Measurements from ENCODE around the gene DAP. TPM values are rescaled to one million over a fixed set of nuclear protein-coding genes. Genes with fewer than 3 reads are reported as not detected.
A peak's percentile ranks its signal among the peaks of the same experiment; 100 is the strongest.

The DAP gene
- total RNA-seq, 4 donors from 2014 or later, result 2.4 to 11.7 (median 3.6) TPM

DNA sequence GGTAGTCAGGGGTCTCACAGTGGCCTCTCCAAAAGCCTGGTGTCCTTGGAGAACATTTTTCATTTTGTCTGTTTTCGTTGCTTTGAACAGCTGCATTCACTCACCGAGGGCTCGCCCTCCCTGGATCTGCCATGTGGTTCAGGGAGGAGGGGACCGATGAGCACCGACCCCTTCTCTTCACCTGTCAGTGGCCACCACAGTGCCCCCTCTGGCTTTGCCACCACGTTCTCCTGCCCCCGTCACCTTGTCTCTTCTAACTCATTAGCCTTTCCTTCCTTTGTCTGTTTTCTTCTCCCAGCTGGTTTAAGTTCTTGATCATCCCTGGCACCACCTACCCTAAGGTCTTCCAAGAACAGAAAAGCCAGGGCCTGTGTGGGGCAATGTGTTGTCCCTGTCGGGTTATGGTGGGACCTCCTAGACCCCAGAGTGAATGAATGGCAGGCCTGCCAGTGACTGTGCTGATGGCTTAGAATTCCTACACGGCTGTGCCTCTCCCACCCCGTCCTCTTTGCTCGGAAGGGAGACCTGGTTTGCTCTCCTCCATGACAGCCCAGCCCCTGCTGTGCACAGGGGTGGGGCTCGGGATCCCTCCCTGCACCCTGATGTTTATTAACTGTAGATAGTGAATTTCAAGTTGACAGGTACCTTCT lies 107.2 kb downstream of the DAP start:
- intact Hi-C loops (cut with DNase I; ENCODE audit: low total_unique reads) (no loop called here), in situ Hi-C loops (cut with MboI; ENCODE audit: low sequenced_read_pairs in 4 of 4) (no loop called here)
- H3K27me3 ChIP-seq, result no peaks in the 10 kb centered on the region
- TF ChIP-seq POLR2A (IDR thresholded peaks at IDR 0.05) (no peak), CTCF (IDR thresholded peaks at IDR 0.05 in 4 of 5, conservative IDR thresholded peaks at IDR 0.05 in 1 of 5) (no peak)
- H3K36me3 ChIP-seq, result no peaks in the 10 kb centered on the region
- ATAC-seq (no peak), DNase-seq (no peak)
- H3K27ac ChIP-seq, result no peak overlapping the region
- peaks cover 3 to 4% of the 10 kb centered on the region in 2 donors for H3K4me1 ChIP-seq
- no peaks in the 10 kb centered on the region for H3K9me3 ChIP-seq
- H3K4me3 ChIP-seq, result no peak overlapping the region

- H3K36me3 ChIP-seq, result no peaks in the 10 kb centered on the region
- TF ChIP-seq CTCF (IDR thresholded peaks at IDR 0.05 in 4 of 5, conservative IDR thresholded peaks at IDR 0.05 in 1 of 5) (no peak), POLR2A (IDR thresholded peaks at IDR 0.05) (no peak)
- peak; percentile 29 to 57 for DNase-seq
- H3K9me3 ChIP-seq, result no peaks in the 10 kb centered on the region
- H3K4me3 ChIP-seq, result no peak overlapping the region
- no peaks in the 10 kb centered on the region for H3K27me3 ChIP-seq
- H3K4me1 ChIP-seq, result peaks cover 3 to 4% of the 10 kb centered on the region in 2 donors
- intact Hi-C loops (cut with DNase I; ENCODE audit: low total_unique reads), result no loop called here
- peak in 1 of 2 donors; percentile 46 for ATAC-seq
- in situ Hi-C loops (cut with MboI; ENCODE audit: low sequenced_read_pairs in 4 of 4), result no loop called here
- H3K27ac ChIP-seq, result no peak overlapping the region
Measured at GRCh38 chr5:10653043-10653442, 108.0 kb downstream of the DAP start.

DNA sequence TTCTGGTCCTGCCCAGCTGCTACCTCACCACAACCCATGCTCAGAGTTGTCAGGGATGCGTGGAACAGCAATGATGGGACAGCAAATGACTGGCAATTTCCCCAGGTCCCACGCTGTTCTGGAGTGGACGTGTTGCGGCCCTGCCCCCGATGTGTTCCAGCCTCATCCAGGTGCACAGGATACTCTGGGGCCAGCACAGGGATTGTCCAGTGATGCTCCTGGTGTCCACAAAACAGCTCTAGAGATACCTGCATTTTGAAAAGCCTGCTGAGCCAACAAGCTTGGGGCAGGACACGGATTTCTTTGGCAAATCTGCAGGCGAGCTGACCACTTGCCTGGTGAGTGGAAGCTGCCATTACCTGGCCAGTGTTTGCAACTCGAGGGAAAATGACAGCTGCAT lies 108.4 kb downstream of the DAP start:
- H3K36me3 ChIP-seq, result no peaks in the 10 kb centered on the region
- no peak for DNase-seq
- intact Hi-C loops (cut with DNase I; ENCODE audit: low total_unique reads) (no loop called here), in situ Hi-C loops (cut with MboI; ENCODE audit: low sequenced_read_pairs in 4 of 4) (no loop called here)
- H3K4me3 ChIP-seq, result no peak overlapping the region
- no peaks in the 10 kb centered on the region for H3K9me3 ChIP-seq
- no peak for ATAC-seq
- H3K27ac ChIP-seq, result no peak overlapping the region
- peaks cover 3 to 4% of the 10 kb centered on the region in 2 donors for H3K4me1 ChIP-seq
- H3K27me3 ChIP-seq, result no peaks in the 10 kb centered on the region
- no peak for TF ChIP-seq POLR2A (IDR thresholded peaks at IDR 0.05)
- no peak for TF ChIP-seq CTCF (IDR thresholded peaks at IDR 0.05 in 4 of 5, conservative IDR thresholded peaks at IDR 0.05 in 1 of 5)

DNA sequence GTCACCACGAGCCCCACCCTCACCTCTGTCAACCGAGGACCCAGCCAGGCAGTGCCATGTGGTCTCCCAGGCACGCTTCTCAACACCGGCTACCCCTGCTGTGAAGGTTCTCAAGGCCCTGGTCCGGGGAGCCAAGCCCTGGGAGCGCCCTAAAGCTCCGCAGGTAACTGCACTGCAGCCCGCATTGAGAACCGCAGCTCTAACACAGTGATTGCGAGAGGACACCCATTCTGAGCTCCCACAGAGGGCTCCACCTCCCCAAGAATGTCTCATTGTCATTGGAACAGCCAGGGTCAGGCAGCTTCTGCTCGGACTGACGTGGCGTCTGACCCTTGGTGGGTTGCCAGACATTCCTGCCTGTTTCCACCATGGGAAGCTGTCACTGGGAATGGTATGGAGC lies 108.9 kb downstream of the DAP start:
- intact Hi-C loops (cut with DNase I; ENCODE audit: low total_unique reads), result no loop called here
- no peaks in the 10 kb centered on the region for H3K9me3 ChIP-seq
- DNase-seq, result no peak
- in situ Hi-C loops (cut with MboI; ENCODE audit: low sequenced_read_pairs in 4 of 4), result no loop called here
- TF ChIP-seq POLR2A (IDR thresholded peaks at IDR 0.05), result no peak
- no peak for TF ChIP-seq CTCF (IDR thresholded peaks at IDR 0.05 in 4 of 5, conservative IDR thresholded peaks at IDR 0.05 in 1 of 5)
- no peak overlapping the region for H3K4me3 ChIP-seq
- no peak for ATAC-seq
- H3K36me3 ChIP-seq, result no peaks in the 10 kb centered on the region
- H3K27ac ChIP-seq, result no peak overlapping the region
- H3K27me3 ChIP-seq, result no peaks in the 10 kb centered on the region
- H3K4me1 ChIP-seq, result peaks cover 3 to 4% of the 10 kb centered on the region in 2 donors
